HG03457 (cell line): ENCODE measurements around the gene TBCD.

ENCODE experiments used
- ATAC-seq: cut with Tn5 transposase; IDR thresholded peaks from one replicate; pipeline ENCODE4 v1.9.1; 2021; ENCODE audit warnings: moderate number of reproducible peaks; ENCODE audit not compliant: unreplicated experiment

TBCD gene

DNA sequence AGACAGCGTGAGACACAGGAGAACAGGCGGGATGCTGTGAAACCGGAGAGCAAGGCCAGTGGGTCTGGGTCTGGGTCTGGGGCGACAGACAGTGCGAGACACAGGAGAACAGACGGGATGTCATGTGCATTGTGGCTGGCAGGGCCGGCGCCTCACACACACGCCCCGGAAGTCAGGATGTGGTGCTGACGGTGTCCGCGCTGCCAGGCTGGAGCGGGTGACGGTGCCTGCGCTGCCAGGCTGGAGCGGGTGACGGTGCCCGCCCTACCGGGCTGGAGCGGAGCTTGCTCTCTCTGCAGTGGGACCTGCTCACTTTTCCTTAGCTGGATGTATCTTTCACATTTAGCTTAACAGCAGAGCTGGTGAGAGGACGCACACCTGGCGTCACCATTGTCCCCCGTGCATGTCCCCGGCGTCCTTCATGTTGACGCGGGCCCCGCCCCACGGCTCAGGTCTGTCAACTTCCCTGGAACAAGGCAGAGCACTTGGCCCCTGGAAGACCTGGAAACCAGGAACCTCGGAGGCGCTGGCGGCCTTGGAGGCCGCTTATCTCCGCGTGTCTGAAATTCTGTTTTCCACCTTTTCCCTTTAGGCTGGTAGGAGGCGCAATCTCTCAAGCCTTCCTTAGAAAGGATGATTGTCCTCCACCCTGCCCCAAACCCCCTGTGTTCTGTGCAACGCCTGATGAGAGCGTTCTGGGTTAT is 131.0 kb downstream of the TBCD start:
- no peak for ATAC-seq

- ATAC-seq: no peak
Measured at GRCh38 chr17:82883419-82884031, 131.7 kb downstream of the TBCD start.

DNA sequence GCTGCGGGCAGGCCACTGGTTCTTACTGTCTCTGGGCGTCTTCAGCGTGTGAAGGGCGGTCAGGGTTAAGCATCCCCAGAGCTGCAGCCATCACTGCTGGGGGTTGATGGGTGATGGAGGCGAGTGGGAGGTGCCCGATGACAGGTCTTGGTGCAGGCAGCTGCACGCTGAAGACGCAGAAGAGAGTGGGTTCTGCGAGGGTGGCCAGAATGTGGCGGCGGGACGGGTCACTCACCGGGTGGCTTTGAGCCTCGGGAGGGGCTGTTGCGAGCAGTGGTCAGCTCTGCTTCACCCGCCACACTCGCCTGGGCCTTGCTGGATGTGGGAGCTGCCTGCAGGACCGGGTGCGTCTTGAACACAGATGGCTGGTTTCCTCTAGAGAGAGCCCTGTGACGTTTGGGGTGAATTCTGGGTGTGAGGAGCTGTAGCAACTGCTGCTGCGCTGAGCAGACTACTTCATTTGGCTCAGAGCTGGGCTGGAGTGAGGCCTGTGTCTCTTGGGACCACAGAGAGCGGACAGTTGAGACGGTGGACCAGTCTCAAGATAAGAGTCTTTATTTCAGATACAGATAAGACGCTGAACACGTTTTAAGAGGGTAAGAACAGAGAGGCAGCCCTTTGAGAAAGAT is 132.6 kb downstream of the TBCD start:
- ATAC-seq: no peak

DNA sequence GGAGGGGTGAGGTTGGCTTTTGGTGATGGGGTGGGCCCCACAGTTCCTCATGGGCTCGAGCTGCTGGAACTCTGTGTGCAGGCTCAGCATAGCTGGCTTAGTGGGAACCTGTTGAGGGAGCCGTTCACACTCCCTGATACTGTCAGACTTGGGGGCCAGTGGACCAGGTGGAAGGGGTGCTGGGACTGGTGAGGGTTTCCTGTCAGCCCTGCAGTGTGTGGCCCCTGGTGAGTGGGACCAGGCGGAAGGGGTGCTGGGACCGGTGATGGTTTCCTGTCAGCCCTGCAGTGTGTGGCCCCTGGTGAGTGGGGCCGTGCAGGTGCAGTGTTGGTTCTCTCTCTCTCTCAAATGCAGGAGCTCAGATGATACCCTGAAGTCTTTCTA is 133.1 kb downstream of the TBCD start:
- ATAC-seq: no peak

DNA sequence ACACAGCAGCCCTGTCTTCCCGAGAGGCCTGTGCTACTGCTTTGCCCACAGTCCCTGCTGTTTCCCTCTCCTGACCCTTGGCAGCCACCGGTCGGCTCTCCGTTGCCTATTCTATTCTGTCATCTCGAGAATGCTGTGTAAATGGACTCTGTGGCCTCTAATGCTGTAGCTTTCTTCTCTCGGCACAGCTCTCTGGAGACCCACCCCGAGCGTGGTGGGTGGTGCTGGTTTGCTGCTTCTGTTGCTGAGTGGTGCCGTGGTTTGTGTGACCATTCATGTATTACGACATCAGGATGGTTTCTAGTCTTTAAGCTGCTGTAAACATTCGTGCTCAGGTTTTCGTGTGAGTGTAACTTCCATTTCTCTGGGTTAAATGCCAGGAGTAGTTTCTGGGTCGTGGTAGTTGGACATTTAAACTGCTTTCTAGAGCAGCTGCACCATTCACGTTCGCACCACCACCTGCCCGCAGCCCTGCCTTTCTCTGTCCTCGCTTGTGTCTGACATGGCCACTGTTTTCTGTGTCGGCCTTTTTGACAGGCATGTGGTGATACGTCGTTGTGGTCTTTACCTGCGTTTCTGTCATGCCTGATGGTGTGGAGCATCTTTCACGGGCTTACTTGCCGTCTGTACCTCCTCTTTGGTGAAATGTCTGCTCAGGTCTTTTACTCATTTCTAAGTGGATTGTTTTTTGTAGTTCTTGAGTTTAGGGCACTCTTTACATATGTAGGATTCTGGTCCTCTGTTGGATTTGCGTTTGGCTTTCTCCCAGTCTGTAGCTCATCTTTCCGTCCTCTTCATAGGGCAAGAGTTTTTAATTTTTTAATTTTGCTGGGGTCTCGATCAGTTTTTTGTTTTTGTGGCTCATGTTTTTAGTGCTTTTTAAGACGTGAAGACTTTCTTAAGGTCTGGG is 135.6 kb downstream of the TBCD start:
- ATAC-seq: no peak

DNA sequence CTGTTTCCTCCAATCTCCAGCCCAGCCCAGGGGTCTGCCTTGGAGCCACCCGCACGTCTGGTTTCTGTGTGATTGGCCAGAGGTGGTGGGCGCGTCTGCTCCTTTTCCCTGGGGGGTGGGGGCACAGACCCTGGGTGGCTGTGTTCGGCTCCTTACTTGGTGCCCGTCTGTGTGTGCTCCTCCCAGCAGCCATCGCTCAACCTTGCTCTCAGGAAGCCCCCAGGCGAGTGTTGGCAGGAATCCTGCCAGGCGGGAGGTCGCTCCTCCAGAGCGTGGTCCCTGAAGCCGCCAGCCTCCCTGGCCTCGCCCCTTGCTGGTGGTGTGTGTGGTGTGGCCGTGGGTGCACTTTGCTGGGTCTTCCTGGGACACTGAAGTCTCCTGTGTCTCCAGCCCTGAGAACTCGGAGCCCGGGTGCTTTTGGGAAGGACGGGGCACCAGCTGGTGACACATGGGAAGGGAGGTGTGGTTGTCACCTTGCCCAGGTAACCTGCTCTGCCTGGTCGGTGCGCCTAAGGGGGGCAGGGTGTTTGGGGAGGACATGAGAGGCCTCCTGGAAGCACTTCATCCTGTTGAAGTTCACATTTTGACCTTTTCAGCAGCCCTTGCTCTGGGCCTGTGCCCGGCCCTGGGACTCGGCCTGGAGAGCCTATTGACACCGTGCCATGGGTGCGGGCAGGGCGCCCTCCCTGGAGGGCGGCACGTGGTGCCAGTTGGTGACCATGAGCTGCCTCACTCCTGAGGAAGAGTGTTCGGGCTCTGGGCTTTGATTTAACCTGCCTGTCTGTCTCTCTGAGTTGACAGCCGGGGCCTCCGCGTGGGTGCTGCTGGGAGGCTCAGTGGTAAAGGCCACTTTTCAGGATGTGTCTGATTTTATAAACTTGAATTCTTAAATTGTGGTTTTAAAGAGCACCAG is 137.0 kb downstream of the TBCD start:
- no peak for ATAC-seq

GRCh38 chr17:82889496-82890338 is 137.9 kb downstream of the TBCD start:
- no peak for ATAC-seq

DNA sequence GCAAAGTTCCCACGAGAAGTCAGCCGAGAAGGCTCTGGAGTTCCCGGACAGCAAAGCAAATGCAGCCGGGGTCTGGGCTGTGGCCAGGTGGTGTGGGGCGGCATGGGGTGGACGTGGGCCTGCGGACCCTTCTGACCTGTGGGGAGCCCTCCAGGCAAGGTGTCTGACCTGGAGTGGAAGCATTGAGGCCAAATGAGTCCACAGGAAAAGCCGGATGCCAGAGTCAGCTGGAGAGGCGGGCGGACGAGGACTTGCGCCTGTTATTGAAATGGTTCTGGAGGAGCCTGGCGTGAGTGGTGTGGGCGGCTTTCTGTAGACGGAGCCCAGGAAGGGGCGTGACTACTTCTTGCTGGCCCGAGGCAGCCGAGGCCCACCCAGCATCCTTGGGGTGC is 138.5 kb downstream of the TBCD start:
- ATAC-seq: no peak

DNA sequence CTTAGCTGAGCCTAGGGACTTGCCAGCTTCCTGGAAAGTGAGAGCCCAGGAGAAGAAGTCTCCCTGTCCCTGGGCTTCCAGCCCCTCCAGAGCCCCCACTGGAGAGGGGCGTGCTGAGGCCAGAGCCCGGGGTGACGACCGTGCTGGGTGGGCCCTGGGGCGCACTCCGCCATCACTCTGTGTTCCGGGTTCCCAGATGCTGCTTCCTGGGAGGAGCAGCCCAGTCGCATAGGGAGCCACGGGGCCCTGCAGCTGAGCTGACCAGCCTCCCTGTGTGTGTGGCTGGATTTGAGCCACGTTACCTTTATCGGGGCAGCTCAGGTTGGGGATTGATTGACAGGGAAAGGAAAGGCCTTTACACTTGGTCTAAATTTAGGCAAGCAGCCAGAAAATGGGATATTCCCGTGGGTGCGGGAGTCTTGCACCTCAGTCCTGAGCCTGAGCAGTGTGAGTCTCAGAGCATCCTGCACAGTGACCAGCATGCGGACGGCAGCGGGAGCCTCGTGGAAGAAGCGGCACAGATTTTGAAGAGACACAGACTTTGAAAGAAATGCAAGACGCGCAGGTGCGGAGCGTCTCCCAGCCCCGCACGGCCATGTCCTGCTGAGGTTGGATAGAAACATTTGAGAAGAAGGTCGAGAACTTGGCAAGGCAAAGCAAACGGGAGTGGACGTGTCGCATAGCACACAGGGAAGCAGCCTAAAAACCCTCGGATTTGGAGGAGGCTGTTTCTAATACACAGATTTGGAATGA is 139.2 kb downstream of the TBCD start:
- no peak for ATAC-seq

GRCh38 chr17:82891911-82892310 is 140.0 kb downstream of the TBCD start:
- ATAC-seq: no peak

GRCh38 chr17:82892899-82893565 is 141.2 kb downstream of the TBCD start:
- no peak for ATAC-seq

DNA sequence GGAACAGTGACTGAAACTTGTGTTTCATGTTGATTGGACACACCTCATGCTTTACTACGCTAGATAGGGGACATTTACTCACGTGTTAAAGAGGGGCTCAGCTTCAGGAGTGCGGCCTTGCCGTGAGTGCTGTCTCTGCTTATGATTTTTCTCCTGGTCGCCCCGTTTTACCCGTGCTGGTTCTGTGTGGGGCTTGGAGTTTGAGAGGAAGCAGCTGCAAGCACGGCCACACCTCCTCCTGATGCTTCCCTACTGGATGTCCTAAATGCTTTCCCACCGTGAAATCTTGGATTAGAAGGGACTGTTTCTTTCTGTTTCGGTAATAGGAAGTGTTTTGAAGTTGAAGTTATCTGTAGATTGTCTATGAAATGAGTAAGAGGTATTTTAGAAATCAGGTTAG is 141.9 kb downstream of the TBCD start:
- ATAC-seq: no peak

- no peak for ATAC-seq
Measured at GRCh38 chr17:82894389-82894788, 142.5 kb downstream of the TBCD start.

- no peak for ATAC-seq
Measured at GRCh38 chr17:82895087-82895486, 143.2 kb downstream of the TBCD start.

DNA sequence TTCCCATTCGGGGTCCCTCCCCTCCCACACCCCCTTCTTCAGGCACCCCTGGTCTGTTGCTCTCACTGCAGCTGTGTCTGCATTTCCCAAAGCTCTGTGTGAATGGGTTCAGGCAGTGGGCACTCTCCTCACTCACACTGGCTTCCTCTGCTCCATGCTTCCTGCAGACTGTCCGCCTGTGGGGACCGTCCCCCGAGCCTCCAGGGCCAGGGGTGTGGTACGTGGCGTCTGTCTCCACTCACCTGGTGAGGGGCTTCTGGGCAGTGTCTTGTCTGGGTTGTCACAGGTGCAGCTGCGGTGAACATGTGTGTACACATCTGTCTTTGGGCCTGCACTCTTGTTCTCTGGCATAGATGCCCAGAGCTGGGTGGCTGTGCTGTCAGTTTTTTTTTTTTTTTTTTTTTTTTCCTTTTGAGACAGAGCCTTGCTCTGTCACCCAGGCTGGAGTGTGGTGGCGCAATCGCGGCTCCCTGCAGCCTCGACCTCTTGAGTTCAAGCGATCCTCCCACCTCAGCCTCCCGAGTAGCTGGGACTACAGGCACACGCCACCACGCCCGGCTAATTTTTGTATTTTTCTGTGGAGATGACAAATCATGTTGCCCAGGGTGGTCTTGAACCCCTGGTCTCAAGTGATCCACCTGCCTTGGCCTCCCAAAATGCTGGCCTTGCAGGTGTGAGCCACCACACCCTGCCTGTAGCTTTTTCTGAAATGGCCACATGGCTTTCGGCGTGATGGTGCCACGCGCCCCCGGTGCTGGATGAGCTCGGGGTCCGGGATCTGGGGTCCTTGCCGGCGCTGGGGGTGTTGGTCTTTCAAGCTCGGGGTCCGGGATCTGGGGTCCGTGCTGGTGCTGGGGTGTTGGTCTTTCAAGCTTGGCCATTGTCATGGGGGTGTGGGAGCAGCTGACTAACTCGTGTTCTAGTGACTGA is 144.5 kb downstream of the TBCD start:
- no peak for ATAC-seq

GRCh38 chr17:82897514-82898249 is 145.8 kb downstream of the TBCD start:
- no peak for ATAC-seq
